ENCODE measurements around the gene JMJD8.

GRCh38 chr16:718922-719321 lies 34.8 kb upstream of the JMJD8 start:
- TF ChIP-seq EZH2 (IDR thresholded peaks at IDR 0.05; ENCODE audit: low read length, unreplicated experiment) (no peak), EZH2phosphoT487 (IDR thresholded peaks at IDR 0.05; ENCODE audit: borderline replicate concordance, low read length) (no peak)
- TF ChIP-seq, protein P1, sequence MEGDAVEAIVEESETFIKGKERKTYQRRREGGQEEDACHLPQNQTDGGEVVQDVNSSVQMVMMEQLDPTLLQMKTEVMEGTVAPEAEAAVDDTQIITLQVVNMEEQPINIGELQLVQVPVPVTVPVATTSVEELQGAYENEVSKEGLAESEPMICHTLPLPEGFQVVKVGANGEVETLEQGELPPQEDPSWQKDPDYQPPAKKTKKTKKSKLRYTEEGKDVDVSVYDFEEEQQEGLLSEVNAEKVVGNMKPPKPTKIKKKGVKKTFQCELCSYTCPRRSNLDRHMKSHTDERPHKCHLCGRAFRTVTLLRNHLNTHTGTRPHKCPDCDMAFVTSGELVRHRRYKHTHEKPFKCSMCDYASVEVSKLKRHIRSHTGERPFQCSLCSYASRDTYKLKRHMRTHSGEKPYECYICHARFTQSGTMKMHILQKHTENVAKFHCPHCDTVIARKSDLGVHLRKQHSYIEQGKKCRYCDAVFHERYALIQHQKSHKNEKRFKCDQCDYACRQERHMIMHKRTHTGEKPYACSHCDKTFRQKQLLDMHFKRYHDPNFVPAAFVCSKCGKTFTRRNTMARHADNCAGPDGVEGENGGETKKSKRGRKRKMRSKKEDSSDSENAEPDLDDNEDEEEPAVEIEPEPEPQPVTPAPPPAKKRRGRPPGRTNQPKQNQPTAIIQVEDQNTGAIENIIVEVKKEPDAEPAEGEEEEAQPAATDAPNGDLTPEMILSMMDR (conservative IDR thresholded peaks at IDR 0.05; ENCODE audit: low read depth, low read length), result no peak

All from PC-3 (cell line).